ENCODE data around the gene MTCL1. TPM values are rescaled to one million over a fixed set of nuclear protein-coding genes. Genes with fewer than 3 reads are reported as not detected.

The MTCL1 gene
- total RNA-seq, 4 donors from 2014 or later = 2.2 to 6.8 (median 4.0) TPM

- WGBS, 2 donors = 93 to 95% methylated on average over 33 to 36 of the region's 36 CpGs
- DNase-seq (ENCODE audit: low spot score in 2 of 2) = no peak
- intact Hi-C loops (cut with DNase I; ENCODE audit: low total_unique reads) = loop anchor here (10.0 kb wide), 1 partner anchor 325 kb away; no protein-coding TSS in a partner anchor
- TF ChIP-seq CTCF (IDR thresholded peaks at IDR 0.05) (no peak), POLR2A (IDR thresholded peaks at IDR 0.05) (no peak)
- H3K4me3 ChIP-seq (ENCODE audit: low read depth, poor library complexity, severe bottlenecking) = no peak overlapping the region
These were observed 45.6 kb upstream of the MTCL1 start for GRCh38 chr18:8659609-8660242.

GRCh38 chr18:8660316-8660715 lies 45.0 kb upstream of the MTCL1 start:
- TF ChIP-seq CTCF (IDR thresholded peaks at IDR 0.05) (no peak), POLR2A (IDR thresholded peaks at IDR 0.05) (no peak)
- intact Hi-C loops (cut with DNase I; ENCODE audit: low total_unique reads) = no loop called here
- WGBS, 2 donors = 92% methylated on average over 5 of the region's 5 CpGs
- H3K4me3 ChIP-seq (ENCODE audit: low read depth, poor library complexity, severe bottlenecking) = no peak overlapping the region
- DNase-seq (ENCODE audit: low spot score in 2 of 2) = no peak

GRCh38 chr18:8661754-8662559 lies 43.4 kb upstream of the MTCL1 start:
- TF ChIP-seq CTCF (IDR thresholded peaks at IDR 0.05) = no peak
- no peak for TF ChIP-seq POLR2A (IDR thresholded peaks at IDR 0.05)

GRCh38 chr18:8662560-8663255 lies 42.6 kb upstream of the MTCL1 start:
- WGBS, 2 donors = 86 to 93% methylated on average over 20 of the region's 20 CpGs
- intact Hi-C loops (cut with DNase I; ENCODE audit: low total_unique reads) = no loop called here
- H3K4me3 ChIP-seq (ENCODE audit: low read depth, poor library complexity, severe bottlenecking) = no peak overlapping the region
- DNase-seq (ENCODE audit: low spot score in 2 of 2) = no peak
- TF ChIP-seq CTCF (IDR thresholded peaks at IDR 0.05) = no peak
- TF ChIP-seq POLR2A (IDR thresholded peaks at IDR 0.05) = no peak

More at GRCh38 chr18:8661754-8662559, 43.4 kb upstream of the MTCL1 start:
- WGBS, 2 donors = 50 to 53% methylated on average over 18 of the region's 18 CpGs
- intact Hi-C loops (cut with DNase I; ENCODE audit: low total_unique reads) = no loop called here
- no peak for DNase-seq (ENCODE audit: low spot score in 2 of 2)
- H3K4me3 ChIP-seq (ENCODE audit: low read depth, poor library complexity, severe bottlenecking) = no peak overlapping the region

GRCh38 chr18:8667846-8668245 lies 37.5 kb upstream of the MTCL1 start:
- TF ChIP-seq POLR2A (IDR thresholded peaks at IDR 0.05) = no peak
- no peak for TF ChIP-seq CTCF (IDR thresholded peaks at IDR 0.05)
- DNase-seq (ENCODE audit: low spot score in 2 of 2) = no peak
- H3K4me3 ChIP-seq (ENCODE audit: low read depth, poor library complexity, severe bottlenecking) = no peak overlapping the region
- 94% methylated on average over 3 of the region's 3 CpGs for WGBS, 2 donors
- intact Hi-C loops (cut with DNase I; ENCODE audit: low total_unique reads) = no loop called here
